Mesenchymal stem cell (in vitro differentiated cells and primary cell): ENCODE data around the gene GUCA2B.

Experiments
- DNase-seq: peaks from one replicate; pipeline ENCODE4 v3.0.0-alpha.2; 2013
- H2AFZ ChIP-seq: one replicate; pipeline ENCODE4 v1.6.1; 2013; ENCODE audit warnings: low read depth, mild to moderate bottlenecking, control low read depth, inconsistent platforms, low read length, moderate library complexity
- H2AK5ac ChIP-seq: 2 replicates; pipeline ENCODE4 v1.6.1; 2013; ENCODE audit warnings: low read length, moderate library complexity, mild to moderate bottlenecking, inconsistent platforms; ENCODE audit not compliant: severe bottlenecking
- H2BK120ac ChIP-seq: one replicate; pipeline ENCODE4 v1.6.1; 2013; ENCODE audit warnings: low read depth, mild to moderate bottlenecking, inconsistent platforms, low read length, moderate library complexity
- H2BK12ac ChIP-seq, 2 experiments: one replicate each; pipeline ENCODE4 v1.6.1; 2013; ENCODE audit warnings: inconsistent platforms in 2 of 2, low read length in 2 of 2, mild to moderate bottlenecking in 2 of 2, moderate library complexity in 2 of 2, control low read depth in 1 of 2
- H2BK15ac ChIP-seq: one replicate; pipeline ENCODE4 v1.6.1; 2013; ENCODE audit warnings: mild to moderate bottlenecking, low read depth, inconsistent platforms; ENCODE audit not compliant: poor library complexity, severe bottlenecking
- H2BK5ac ChIP-seq: 2 replicates; pipeline ENCODE4 v1.6.1; 2013; ENCODE audit warnings: low read depth, mild to moderate bottlenecking, low read length, control low read depth, inconsistent platforms; ENCODE audit not compliant: poor library complexity, severe bottlenecking
- H3K14ac ChIP-seq, 2 experiments: one replicate each; pipeline ENCODE4 v1.6.1; 2013; ENCODE audit warnings: inconsistent platforms in 2 of 2, low read length in 2 of 2, control low read depth in 1 of 2, mild to moderate bottlenecking in 1 of 2, moderate library complexity in 1 of 2
- H3K18ac ChIP-seq, 2 experiments: one replicate each; pipeline ENCODE4 v1.6.1; 2013; ENCODE audit warnings: inconsistent platforms in 2 of 2, low read length in 2 of 2, control low read depth in 1 of 2, low read depth in 1 of 2, mild to moderate bottlenecking in 1 of 2
- H3K23ac ChIP-seq, 2 experiments: one replicate each; pipeline ENCODE4 v1.6.1; 2013; ENCODE audit warnings: inconsistent platforms in 2 of 2, low read length in 2 of 2, mild to moderate bottlenecking in 2 of 2, moderate library complexity in 2 of 2, control low read depth in 1 of 2
- H3K27ac ChIP-seq: 2 replicates; pipeline ENCODE4 v1.5.1; 2013; ENCODE audit warnings: mild to moderate bottlenecking, moderate library complexity, low read length, control low read depth, inconsistent platforms; ENCODE audit not compliant: poor library complexity, severe bottlenecking
- H3K27me3 ChIP-seq, 2 experiments: 2 replicates each; pipeline versions ENCODE4 v1.6.1 to v1.7.0; 2013; ENCODE audit warnings: low read length in 2 of 2, mild to moderate bottlenecking in 2 of 2, moderate library complexity in 2 of 2, control low read depth in 1 of 2, inconsistent platforms in 1 of 2; ENCODE audit not compliant: control insufficient read depth in 1 of 2, insufficient read depth in 1 of 2
- H3K36me3 ChIP-seq, 2 experiments: 2 replicates each; pipeline versions ENCODE4 v1.6.1 to v1.7.0; 2013; ENCODE audit warnings: low read length in 2 of 2, control low read depth in 1 of 2, inconsistent platforms in 1 of 2, low read depth in 1 of 2, mild to moderate bottlenecking in 1 of 2; ENCODE audit not compliant: insufficient read depth in 2 of 2, control insufficient read depth in 1 of 2
- H3K4ac ChIP-seq, 2 experiments: one replicate each; pipeline ENCODE4 v1.6.1; 2013; ENCODE audit warnings: inconsistent platforms in 2 of 2, low read length in 2 of 2, mild to moderate bottlenecking in 2 of 2, moderate library complexity in 2 of 2, control low read depth in 1 of 2, low read depth in 1 of 2
- H3K4me1 ChIP-seq: 2 replicates; pipeline ENCODE4 v1.6.1; 2013; ENCODE audit warnings: low read depth, low read length, control low read depth; ENCODE audit not compliant: control insufficient read depth, insufficient read depth
- H3K4me2 ChIP-seq: 2 replicates; pipeline ENCODE4 v1.6.1; 2013; ENCODE audit warnings: low read length, mild to moderate bottlenecking, inconsistent platforms; ENCODE audit not compliant: poor library complexity, severe bottlenecking
- H3K4me3 ChIP-seq, 2 experiments: 2 replicates each; pipeline versions ENCODE4 v1.5.1 to v1.7.0; 2013; ENCODE audit warnings: low read length in 2 of 2, mild to moderate bottlenecking in 2 of 2, control low read depth in 1 of 2, low read depth in 1 of 2; ENCODE audit not compliant: insufficient read depth in 1 of 2
- H3K79me1 ChIP-seq: replicated peaks from 2 replicates; pipeline ENCODE4 v1.6.1; 2013; ENCODE audit warnings: mild to moderate bottlenecking, control low read depth, low read length, inconsistent platforms; ENCODE audit not compliant: poor library complexity, severe bottlenecking
- H3K9ac ChIP-seq: 2 replicates; pipeline ENCODE4 v1.7.0; 2013; ENCODE audit warnings: mild to moderate bottlenecking, low read length, moderate library complexity
- H3K9me3 ChIP-seq: 2 replicates; pipeline ENCODE4 v1.7.0; 2013; ENCODE audit warnings: mild to moderate bottlenecking, low read length; ENCODE audit not compliant: control insufficient read depth
- H4K8ac ChIP-seq: one replicate; pipeline ENCODE4 v1.6.1; 2013; ENCODE audit warnings: inconsistent platforms, mild to moderate bottlenecking, low read length, moderate library complexity
- H4K91ac ChIP-seq: one replicate; pipeline ENCODE4 v1.6.1; 2013; ENCODE audit warnings: mild to moderate bottlenecking, low read length, inconsistent platforms
- WGBS: methylation state at CpG from one replicate; pipeline ENCODE4 v1.1.7; 2013; ENCODE audit warnings: mixed read lengths; 5-methylcytosine and 5-hydroxymethylcytosine counted together

GUCA2B gene

DNA sequence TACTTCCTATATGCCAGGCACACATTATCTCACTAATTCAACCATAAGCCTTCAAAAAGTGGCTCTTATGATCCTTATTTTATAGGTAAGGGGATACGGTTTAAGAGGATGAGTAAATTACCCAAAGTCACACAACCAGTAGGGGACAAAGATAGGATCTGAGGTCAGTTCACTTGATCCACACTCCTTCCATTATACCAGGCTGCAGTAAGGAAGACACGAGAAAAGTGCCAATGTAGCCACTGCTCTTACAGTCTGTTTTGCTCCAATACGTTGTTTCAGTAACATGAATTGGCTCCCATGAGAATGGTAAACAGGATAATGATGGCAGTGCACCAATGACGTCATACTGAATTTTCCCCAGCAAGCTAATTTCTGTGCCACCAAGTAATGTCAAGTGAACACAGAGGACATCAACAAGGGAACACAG, 26.7 kb downstream of the GUCA2B start:
- peak overlapping the region in 1 of 2 experiments; percentile 42 for H2BK12ac ChIP-seq
- H3K4me3 ChIP-seq, result no peak overlapping the region
- no peak overlapping the region for H2BK120ac ChIP-seq
- peaks cover 21% of the 10 kb centered on the region for H3K79me1 ChIP-seq
- no peak overlapping the region for H4K91ac ChIP-seq
- no peak overlapping the region for H2AFZ ChIP-seq
- no peak overlapping the region for H3K9ac ChIP-seq
- H3K23ac ChIP-seq, result no peak overlapping the region
- peaks cover 1% of the 10 kb centered on the region for H3K4me1 ChIP-seq
- no peak overlapping the region for H2BK15ac ChIP-seq
- no peak overlapping the region for H4K8ac ChIP-seq
- no peak overlapping the region for H3K27ac ChIP-seq
- no peak overlapping the region for H2BK5ac ChIP-seq
- H2AK5ac ChIP-seq, result no peak overlapping the region
- H3K4ac ChIP-seq, result no peak overlapping the region
- no peaks in the 10 kb centered on the region for H3K9me3 ChIP-seq
- H3K27me3 ChIP-seq, result no peaks in the 10 kb centered on the region
- no peak overlapping the region for H3K4me2 ChIP-seq
- H3K36me3 ChIP-seq, result peaks cover 0 to 51% of the 10 kb centered on the region in 2 experiments
- DNase-seq, result no peak
- no peak overlapping the region for H3K14ac ChIP-seq
- H3K18ac ChIP-seq, result no peak overlapping the region
- 92% methylated on average over 3 of the region's 4 CpGs for WGBS

DNA sequence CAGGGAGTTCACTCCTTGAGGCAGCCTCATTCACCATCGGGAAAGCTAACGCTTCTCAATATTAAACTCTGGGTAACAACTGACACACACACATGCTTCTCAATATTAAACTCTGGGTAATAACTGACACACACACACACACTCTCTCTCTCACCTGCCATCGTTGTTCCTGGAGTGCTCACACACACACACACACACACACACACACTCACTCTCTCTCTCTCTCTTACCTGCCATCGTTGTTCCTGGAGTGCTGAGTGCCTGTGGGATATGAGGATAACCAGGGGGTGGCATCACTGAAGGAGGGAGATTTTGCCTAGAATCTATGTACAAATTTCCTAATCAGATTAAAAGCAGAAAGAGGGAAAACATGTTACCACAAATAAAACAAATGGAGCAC, 28.5 kb downstream of the GUCA2B start:
- WGBS, result 91% methylated on average over 3 of the region's 4 CpGs
- no peak overlapping the region for H3K4me2 ChIP-seq

DNA sequence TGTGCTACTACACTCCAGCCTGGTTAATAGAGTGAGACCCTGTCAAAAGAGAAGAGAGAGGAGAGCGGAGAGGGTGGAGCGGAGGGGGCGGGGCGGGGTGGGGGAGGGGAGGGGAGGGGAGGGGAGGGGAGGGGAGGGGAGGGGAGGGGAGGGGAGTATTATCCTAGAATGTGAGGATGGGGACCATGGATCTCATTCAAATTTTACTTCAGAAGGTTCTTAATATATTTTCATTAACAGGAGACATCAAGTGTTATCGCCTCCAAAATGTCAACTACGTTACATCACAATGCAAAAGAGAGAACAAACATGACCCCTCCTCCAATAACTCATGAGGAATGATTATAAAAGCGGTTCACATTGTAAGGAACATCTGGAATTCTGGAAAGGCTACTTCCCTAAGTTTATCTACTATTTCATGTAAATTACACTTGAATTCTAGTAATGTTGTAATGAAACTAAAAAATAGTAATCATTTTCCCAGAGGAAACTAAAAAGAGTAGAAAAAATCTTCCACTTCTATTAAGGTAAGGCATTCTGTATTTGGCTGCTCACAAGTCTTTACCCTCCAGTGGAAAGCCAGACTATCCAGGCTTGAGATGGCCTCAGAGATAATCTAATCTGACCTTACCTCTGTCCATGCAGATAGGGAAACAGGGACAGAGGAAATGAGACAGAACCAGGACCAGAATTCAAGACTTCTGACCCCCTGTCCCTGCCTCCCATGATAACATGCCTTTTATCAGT, 30.2 kb downstream of the GUCA2B start:
- H3K4me2 ChIP-seq, result no peak overlapping the region
- H2BK12ac ChIP-seq, result no peak overlapping the region
- no peak overlapping the region for H2BK15ac ChIP-seq
- H3K9me3 ChIP-seq, result no peaks in the 10 kb centered on the region
- H3K18ac ChIP-seq, result no peak overlapping the region
- H3K27me3 ChIP-seq, result no peaks in the 10 kb centered on the region
- H2AFZ ChIP-seq, result no peak overlapping the region
- H2BK120ac ChIP-seq, result no peak overlapping the region
- no peak overlapping the region for H3K23ac ChIP-seq
- no peak overlapping the region for H3K9ac ChIP-seq
- 100% methylated on average over 2 of the region's 7 CpGs for WGBS
- H3K36me3 ChIP-seq, result peaks cover 0 to 67% of the 10 kb centered on the region in 2 experiments
- peaks cover 2% of the 10 kb centered on the region for H3K4me1 ChIP-seq
- no peak for DNase-seq
- H2BK5ac ChIP-seq, result no peak overlapping the region
- no peak overlapping the region for H2AK5ac ChIP-seq
- no peak overlapping the region for H3K14ac ChIP-seq
- no peak overlapping the region for H3K4ac ChIP-seq
- no peak overlapping the region for H3K4me3 ChIP-seq
- no peak overlapping the region for H3K27ac ChIP-seq
- H4K8ac ChIP-seq, result no peak overlapping the region
- peaks cover 15% of the 10 kb centered on the region for H3K79me1 ChIP-seq
- H4K91ac ChIP-seq, result no peak overlapping the region

More for the DNA sequence above, 28.5 kb downstream of the GUCA2B start:
- H4K8ac ChIP-seq, result no peak overlapping the region
- H2BK12ac ChIP-seq, result no peak overlapping the region
- H3K4me3 ChIP-seq, result no peak overlapping the region
- no peaks in the 10 kb centered on the region for H3K9me3 ChIP-seq
- H3K79me1 ChIP-seq, result peaks cover 15% of the 10 kb centered on the region
- H3K23ac ChIP-seq, result no peak overlapping the region
- no peaks in the 10 kb centered on the region for H3K27me3 ChIP-seq
- H3K36me3 ChIP-seq, result peaks cover 0 to 53% of the 10 kb centered on the region in 2 experiments
- H3K14ac ChIP-seq, result no peak overlapping the region
- no peak for DNase-seq
- H2AFZ ChIP-seq, result no peak overlapping the region
- H2BK5ac ChIP-seq, result no peak overlapping the region
- H2BK120ac ChIP-seq, result no peak overlapping the region
- H3K27ac ChIP-seq, result no peak overlapping the region
- H3K4ac ChIP-seq, result no peak overlapping the region
- H3K9ac ChIP-seq, result no peak overlapping the region
- no peak overlapping the region for H2BK15ac ChIP-seq
- H3K18ac ChIP-seq, result no peak overlapping the region
- peaks cover 2% of the 10 kb centered on the region for H3K4me1 ChIP-seq
- no peak overlapping the region for H2AK5ac ChIP-seq
- H4K91ac ChIP-seq, result no peak overlapping the region

DNA sequence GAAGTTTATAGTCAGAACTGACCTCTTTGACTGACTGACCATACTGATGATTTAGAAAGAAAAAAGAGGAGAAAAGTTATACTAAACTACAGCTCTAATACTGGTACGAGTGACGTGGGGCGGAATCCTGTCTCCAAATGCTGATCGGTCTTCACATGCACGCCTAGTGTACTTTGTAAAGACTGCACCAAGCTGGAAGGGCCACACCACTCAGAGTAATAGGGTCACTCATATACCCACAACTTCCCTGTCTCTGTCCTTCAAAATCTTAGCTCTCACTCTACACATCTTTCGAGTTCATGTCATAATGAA, 30.7 kb downstream of the GUCA2B start:
- H3K23ac ChIP-seq, result no peak overlapping the region
- H2BK5ac ChIP-seq, result no peak overlapping the region
- H3K14ac ChIP-seq, result no peak overlapping the region
- H4K91ac ChIP-seq, result no peak overlapping the region
- no peak overlapping the region for H3K4me2 ChIP-seq
- 95% methylated on average over 5 of the region's 6 CpGs for WGBS
- no peak overlapping the region for H3K27ac ChIP-seq
- H3K9ac ChIP-seq, result no peak overlapping the region
- no peak overlapping the region for H3K4ac ChIP-seq
- no peak overlapping the region for H2BK12ac ChIP-seq
- H3K79me1 ChIP-seq, result peaks cover 15% of the 10 kb centered on the region
- no peak overlapping the region for H2AFZ ChIP-seq
- DNase-seq, result no peak
- H4K8ac ChIP-seq, result no peak overlapping the region
- no peaks in the 10 kb centered on the region for H3K9me3 ChIP-seq
- no peak overlapping the region for H3K18ac ChIP-seq
- no peak overlapping the region for H2BK120ac ChIP-seq
- no peak overlapping the region for H3K4me3 ChIP-seq
- no peaks in the 10 kb centered on the region for H3K27me3 ChIP-seq
- peaks cover 0 to 70% of the 10 kb centered on the region in 2 experiments for H3K36me3 ChIP-seq
- no peak overlapping the region for H2AK5ac ChIP-seq
- no peak overlapping the region for H2BK15ac ChIP-seq
- H3K4me1 ChIP-seq, result peaks cover 2% of the 10 kb centered on the region
